ENCODE results near the gene GPR78. TPM values are rescaled to one million over a fixed set of nuclear protein-coding genes. Genes with fewer than 3 reads are reported as not detected.

The GPR78 gene
- total RNA-seq, 1 donor from 2014 or later: not detected

GRCh38 chr4:8598391-8599090 is 18.3 kb downstream of the GPR78 start:
- intact Hi-C loops (cut with micrococcal nuclease): no loop called here

- intact Hi-C loops (cut with micrococcal nuclease): no loop called here
Measured at GRCh38 chr4:8599091-8599460, 18.9 kb downstream of the GPR78 start.

- intact Hi-C loops (cut with micrococcal nuclease): no loop called here
Measured at GRCh38 chr4:8599657-8600056, 19.5 kb downstream of the GPR78 start.

- intact Hi-C loops (cut with micrococcal nuclease): no loop called here
Measured at GRCh38 chr4:8600266-8600665, 20.1 kb downstream of the GPR78 start.

GRCh38 chr4:8600686-8601085 is 20.5 kb downstream of the GPR78 start:
- intact Hi-C loops (cut with micrococcal nuclease): no loop called here

GRCh38 chr4:8601086-8601485 is 20.9 kb downstream of the GPR78 start:
- intact Hi-C loops (cut with micrococcal nuclease): no loop called here

GRCh38 chr4:8601556-8601955 is 21.4 kb downstream of the GPR78 start:
- intact Hi-C loops (cut with micrococcal nuclease): no loop called here

GRCh38 chr4:8602686-8603430 is 22.7 kb downstream of the GPR78 start:
- intact Hi-C loops (cut with micrococcal nuclease): no loop called here

GRCh38 chr4:8603931-8604330 is 23.7 kb downstream of the GPR78 start:
- intact Hi-C loops (cut with micrococcal nuclease): no loop called here

GRCh38 chr4:8605289-8605688 is 25.1 kb downstream of the GPR78 start:
- intact Hi-C loops (cut with micrococcal nuclease): no loop called here

GRCh38 chr4:8606476-8606875 is 26.3 kb downstream of the GPR78 start:
- intact Hi-C loops (cut with micrococcal nuclease): no loop called here

GRCh38 chr4:8606966-8607365 is 26.8 kb downstream of the GPR78 start:
- intact Hi-C loops (cut with micrococcal nuclease): loop anchor here (1.0 kb wide), 1 partner anchor 311 kb away; no protein-coding TSS in a partner anchor

GRCh38 chr4:8607603-8608481 is 27.6 kb downstream of the GPR78 start:
- intact Hi-C loops (cut with micrococcal nuclease): loop anchor here (1.0 kb wide), 1 partner anchor 310 kb away; no protein-coding TSS in a partner anchor

GRCh38 chr4:8608714-8609391 is 28.7 kb downstream of the GPR78 start:
- intact Hi-C loops (cut with micrococcal nuclease): no loop called here

- intact Hi-C loops (cut with micrococcal nuclease): no loop called here
Measured at GRCh38 chr4:8609406-8609805, 29.2 kb downstream of the GPR78 start.

- intact Hi-C loops (cut with micrococcal nuclease): no loop called here
Measured at GRCh38 chr4:8609824-8610350, 29.7 kb downstream of the GPR78 start.

- intact Hi-C loops (cut with micrococcal nuclease): no loop called here
Measured at GRCh38 chr4:8610858-8611616, 30.8 kb downstream of the GPR78 start.

- intact Hi-C loops (cut with micrococcal nuclease): no loop called here
Measured at GRCh38 chr4:8612646-8613045, 32.5 kb downstream of the GPR78 start.

GRCh38 chr4:8613421-8614364 is 33.5 kb downstream of the GPR78 start:
- intact Hi-C loops (cut with micrococcal nuclease): no loop called here

All from T-helper 1 cell treated with Interleukin-12 subunit alpha and Interleukin-12 subunit beta and Interleukin-4 antibody, amounts not matched to agents 30 ng/mL and 1 ng/mL, for 36 hours (primary cell).